Islet precursor cell (in vitro differentiated cells): ENCODE measurements around the gene ZGRF1.
A peak's percentile ranks its signal among the peaks of the same experiment; 100 is the strongest.
"Not testable (repeated sequence)": the region's sequence is repeated elsewhere in the genome, so short reads cannot be mapped to it uniquely, and the experiment has no call there.

Experiments used
- DNase-seq: peaks from one replicate; pipeline ENCODE4 v3.0.0-alpha.2; 2018

ZGRF1 gene

GRCh38 chr4:112554271-112554670, 82.4 kb downstream of the ZGRF1 start:
- DNase-seq = not testable (repeated sequence)

DNA sequence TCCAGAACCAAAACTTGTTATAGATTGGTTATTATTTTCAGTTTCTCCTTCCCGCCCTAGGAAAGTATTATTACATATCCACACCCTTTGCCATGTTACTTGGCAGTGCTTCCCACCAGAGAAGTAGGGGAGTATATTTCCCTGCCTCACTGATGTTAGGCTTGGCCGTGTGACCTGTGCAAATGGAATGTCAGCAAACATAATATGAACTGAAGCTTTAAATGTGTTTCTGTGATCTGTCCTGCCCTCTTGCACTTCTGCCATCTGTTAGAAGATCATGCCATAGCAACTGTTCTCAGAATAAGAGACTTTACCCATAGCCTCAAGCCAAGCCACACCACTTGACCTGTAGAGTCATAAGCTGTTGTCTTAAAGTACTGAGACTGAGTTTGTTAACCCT, 84.0 kb downstream of the ZGRF1 start:
- no peak for DNase-seq

DNA sequence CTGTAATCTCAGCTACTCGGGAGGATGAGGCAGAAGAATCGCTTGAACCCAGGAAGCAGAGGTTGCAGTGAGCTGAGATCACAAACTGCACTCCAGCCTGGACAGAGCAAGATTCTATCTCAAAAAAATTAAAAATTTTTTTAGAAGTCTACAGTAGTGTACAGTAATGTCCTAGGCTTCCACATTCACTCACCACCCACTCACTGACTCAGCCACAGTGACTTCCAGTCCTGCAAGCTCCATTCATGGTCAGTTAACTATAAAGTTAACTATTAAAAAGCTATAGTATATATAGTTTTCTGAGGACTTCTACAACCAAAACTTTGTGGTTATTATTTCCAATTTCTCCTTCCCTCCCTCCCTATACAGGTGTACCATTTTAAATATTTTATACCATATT, 86.0 kb downstream of the ZGRF1 start:
- DNase-seq = no peak

- DNase-seq = no peak
Observed at GRCh38 chr4:112546476-112546875, 90.2 kb downstream of the ZGRF1 start.

DNA sequence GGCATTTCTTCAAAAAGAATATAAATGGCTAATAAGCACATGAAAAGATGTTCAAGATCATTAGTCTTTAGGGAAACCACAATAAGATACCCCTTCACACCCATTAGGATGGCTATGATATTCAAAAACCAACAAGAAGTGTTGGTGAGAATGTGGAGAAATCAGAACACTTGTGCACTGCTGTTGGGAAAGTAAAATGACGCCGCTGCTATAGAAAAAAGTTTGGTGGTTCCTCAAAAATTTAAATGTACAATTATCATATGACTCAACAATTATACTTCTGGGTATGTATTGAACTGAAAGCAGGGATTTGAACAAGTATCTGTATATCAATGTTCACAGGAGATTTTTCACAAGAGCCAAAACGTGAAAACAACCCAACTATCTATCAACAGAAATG, 91.4 kb downstream of the ZGRF1 start:
- DNase-seq = no peak

GRCh38 chr4:112540695-112541094, 96.0 kb downstream of the ZGRF1 start:
- DNase-seq = no peak

DNA sequence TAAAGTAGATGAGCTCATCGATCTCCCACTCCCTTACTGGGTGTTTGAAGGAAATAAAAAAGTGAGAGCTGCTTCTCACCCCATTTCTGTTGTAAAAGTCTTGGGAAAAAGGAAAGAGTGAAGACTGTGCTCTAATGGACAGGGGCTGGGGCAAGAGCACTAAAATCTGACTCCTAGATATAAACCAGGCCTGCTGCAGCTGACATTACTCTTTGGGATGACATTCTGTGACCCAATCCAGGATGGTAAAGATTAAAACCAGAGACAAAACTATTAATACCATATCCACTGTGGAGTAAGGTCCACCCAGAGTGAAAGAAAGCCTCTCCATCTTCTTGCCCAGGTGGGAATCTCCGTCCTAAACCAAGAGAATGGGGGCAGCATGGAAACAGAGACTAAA, 100.6 kb downstream of the ZGRF1 start:
- DNase-seq = no peak

- no peak for DNase-seq
Observed at GRCh38 chr4:112532267-112532666, 104.4 kb downstream of the ZGRF1 start.

GRCh38 chr4:112531146-112531545, 105.6 kb downstream of the ZGRF1 start:
- no peak for DNase-seq

GRCh38 chr4:112526061-112526460, 110.6 kb downstream of the ZGRF1 start:
- DNase-seq = no peak

DNA sequence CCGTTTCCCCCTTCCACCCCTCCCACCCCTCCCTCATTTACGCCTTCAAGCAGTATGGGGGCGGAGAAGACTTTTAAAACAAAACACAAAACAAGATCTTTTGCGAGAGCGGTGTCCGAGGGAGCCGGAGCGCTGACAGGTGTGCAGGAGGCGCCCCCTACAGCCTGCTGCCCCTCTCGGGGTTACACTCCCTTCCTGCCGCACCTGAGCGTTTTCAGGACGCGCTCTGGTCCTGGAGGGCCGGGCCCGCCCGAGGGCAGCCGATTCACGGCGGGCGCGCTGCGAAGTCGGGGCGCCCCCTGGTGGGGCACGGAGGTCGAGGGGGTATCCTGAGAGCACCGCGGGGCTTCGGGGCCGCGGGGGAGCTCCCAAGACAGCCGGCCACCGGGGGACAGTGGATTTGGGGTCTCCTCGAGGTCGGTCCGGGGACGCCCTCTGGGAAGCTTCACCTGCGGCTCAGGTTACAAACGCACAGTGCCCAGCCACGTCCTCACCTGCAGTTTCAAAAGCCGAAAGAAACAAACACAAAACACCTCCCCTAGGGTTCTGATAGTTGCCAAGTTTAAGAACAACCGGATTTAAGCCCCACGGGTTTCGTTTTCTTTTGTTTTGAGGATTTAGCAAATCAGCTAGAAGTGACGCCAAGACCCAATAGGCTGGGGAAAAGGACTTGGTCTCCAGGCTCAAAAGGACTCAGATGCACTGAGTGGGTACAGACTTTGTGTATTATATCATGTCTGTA, 112.8 kb downstream of the ZGRF1 start:
- DNase-seq = peak; percentile 92

DNA sequence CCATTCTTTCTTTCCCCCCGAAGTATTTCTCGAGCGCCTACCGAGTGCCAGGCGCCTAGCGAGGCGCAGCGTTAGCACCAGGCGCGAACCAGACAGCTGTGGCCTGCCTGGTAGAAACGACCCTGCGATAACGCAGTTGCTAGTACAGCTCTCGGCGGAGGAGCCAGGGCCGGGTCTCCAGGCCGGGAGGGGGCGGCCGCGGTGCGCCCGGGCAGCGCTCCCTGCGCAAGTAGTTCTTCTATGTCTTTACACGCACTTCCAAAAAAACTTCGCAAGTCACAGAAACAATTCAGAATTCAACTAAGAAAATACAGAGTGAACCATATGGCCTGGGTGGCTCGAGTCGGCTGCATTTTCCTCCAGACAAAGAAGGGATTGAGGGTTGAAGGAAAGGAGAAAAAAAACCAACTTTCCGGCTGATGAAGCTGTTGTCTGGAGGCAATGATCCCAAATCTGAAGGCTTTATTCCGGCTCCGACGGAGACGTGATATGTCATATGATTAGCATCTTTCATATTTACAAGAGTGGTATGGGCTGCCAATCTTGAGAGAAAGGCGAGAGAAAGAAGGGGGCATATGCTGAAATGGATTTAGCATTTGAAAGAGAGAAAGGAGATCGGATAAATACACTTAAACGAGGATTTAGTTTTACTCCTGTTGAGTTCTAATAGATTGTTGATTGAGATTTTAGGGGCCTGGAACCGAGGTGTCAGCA, 113.5 kb downstream of the ZGRF1 start:
- DNase-seq = peak; percentile 88

GRCh38 chr4:112522431-112522830, 114.3 kb downstream of the ZGRF1 start:
- DNase-seq = not testable (repeated sequence)

- DNase-seq = peak; percentile 56
Observed at GRCh38 chr4:112521123-112522023, 115.3 kb downstream of the ZGRF1 start.

GRCh38 chr4:112520598-112521122, 116.0 kb downstream of the ZGRF1 start:
- no peak for DNase-seq

DNA sequence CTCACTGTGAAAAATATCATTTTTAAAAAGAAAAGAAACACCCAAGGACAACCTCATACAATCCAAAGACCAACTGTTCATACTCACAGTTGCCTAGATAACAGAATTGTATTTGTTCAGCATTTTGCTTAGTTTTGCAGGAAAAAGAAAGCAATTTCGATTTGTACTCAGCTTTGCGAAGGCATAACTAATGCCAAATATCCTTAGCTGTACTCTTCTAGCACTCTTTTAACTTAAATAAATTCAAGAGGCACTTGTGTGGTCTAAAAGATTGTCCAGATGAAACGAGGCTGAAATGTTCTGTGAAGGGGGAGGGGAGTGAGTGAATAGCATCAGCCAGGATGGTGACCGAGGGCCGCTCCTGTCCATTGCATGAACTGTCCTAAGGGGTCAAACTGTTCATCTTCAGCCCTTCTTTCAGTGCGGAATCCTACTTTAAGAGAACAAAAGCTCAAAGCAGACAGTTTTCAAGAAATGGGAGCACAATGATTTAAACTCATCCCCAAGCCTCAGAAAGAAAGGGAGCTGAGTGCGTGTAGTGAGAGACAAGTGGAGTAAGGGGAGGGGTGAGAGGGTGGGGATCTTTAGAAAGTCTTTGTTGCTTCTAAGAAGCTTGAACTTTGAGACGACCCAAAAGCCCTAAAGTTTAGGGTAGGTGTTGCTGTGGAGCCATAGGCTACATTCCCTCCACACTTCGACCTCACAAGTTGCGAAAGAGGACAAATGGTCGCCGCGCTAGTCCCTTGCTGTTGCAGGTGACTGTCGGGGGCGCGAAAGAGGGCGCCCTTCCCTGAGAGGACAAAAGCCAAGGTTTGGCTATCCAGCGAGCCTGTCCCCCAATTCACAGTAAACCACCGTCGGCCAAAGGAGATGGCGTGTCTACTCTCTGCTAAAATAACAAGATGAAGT, 116.8 kb downstream of the ZGRF1 start:
- DNase-seq = peak; percentile 61

GRCh38 chr4:112518675-112519074, 118.0 kb downstream of the ZGRF1 start:
- no peak for DNase-seq

GRCh38 chr4:112517911-112518310, 118.8 kb downstream of the ZGRF1 start:
- no peak for DNase-seq

DNA sequence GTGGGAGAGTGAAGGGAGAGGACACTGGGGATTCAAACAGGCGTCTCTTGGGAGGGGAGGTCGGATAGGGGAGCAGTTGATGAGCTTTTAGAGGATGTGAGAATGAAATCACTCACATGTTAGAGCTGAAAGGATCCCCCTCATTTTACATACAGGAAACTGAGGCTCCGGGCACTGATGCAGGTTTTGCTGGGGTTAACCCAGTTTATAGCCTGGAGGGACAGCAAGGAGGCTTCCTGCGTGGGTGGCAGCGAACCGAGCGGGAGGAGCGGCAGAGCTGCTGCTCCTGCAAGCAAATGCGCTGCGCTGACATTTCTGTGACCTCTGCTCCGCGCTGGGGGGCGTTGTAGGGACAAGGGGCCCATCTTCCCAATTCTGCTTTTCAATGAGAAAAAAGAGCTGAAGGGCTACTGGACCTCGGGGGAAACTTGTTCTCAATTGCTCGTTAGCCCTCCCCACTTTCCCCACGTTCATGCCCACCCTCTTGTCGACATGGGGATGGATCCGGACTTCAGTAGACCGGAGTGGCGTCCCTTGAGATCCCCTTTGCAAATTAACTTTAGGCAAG, 119.6 kb downstream of the ZGRF1 start:
- DNase-seq = peak; percentile 56

DNA sequence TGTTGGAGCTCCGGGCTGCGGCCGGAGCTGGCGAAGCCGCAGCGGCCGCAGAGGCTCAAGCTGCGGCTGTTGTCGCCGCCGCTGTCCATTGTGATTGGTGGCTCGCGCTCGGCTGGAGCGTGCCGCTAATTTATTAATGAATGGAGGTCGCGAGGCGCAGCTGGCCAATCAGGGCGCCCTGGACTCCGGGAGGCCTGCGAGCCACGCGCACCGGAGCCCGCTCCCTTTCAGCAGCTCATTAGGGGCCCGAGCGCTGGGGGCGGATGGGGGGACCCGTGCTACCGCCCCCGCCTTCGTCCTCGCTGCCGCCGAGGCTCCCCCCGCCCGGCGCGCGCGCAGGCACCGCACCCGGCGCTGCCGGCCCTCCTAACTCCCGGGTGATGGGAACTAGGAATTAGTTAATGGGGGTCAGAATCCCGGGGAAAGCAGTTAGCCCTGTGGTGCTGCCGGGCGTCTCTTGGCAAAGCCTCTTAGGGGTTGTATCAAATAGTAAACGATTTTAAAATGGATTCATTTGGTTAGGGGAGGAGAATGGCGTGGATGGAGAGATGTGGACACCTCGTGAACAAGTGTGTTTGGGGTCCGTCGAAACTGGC, 120.1 kb downstream of the ZGRF1 start:
- peak; percentile 77 for DNase-seq

GRCh38 chr4:112516066-112516470, 120.6 kb downstream of the ZGRF1 start, which contains the start of gene NEUROG2:
TSS of gene NEUROG2 (minus strand) at chr4:112516180. CDS start at chr4:112515475, 705 bp downstream.
- DNase-seq = no peak
